Activated T-helper 9 cell treated with anti-CD3 and anti-CD28 coated beads, Interleukin-2, amount 50 U/mL, for 16 hours (primary cell): ENCODE data around the gene TAGLN.

Experiments used
- DNase-seq: peaks from one replicate; pipeline ENCODE4 v3.0.0-alpha.2; 2020; ENCODE audit warnings: low read depth

The TAGLN gene

GRCh38 chr11:117199053-117199915 lies at the start of gene TAGLN:
TAGLN (plus strand) TSS chr11:117199370; CDS start chr11:117203014, 3,644 bp downstream.
- no peak for DNase-seq

GRCh38 chr11:117152066-117152465 lies 47.1 kb upstream of the TAGLN start:
- DNase-seq: no peak

GRCh38 chr11:117154468-117154867 lies 44.7 kb upstream of the TAGLN start:
- no peak for DNase-seq

GRCh38 chr11:117157507-117157906 lies 41.7 kb upstream of the TAGLN start:
- DNase-seq: no peak

- DNase-seq: no peak
These were observed 39.3 kb upstream of the TAGLN start for GRCh38 chr11:117159892-117160291.

GRCh38 chr11:117160826-117161225 lies 38.3 kb upstream of the TAGLN start:
- DNase-seq: no peak

- no peak for DNase-seq
These were observed 32.7 kb upstream of the TAGLN start for GRCh38 chr11:117166491-117166890.

- DNase-seq: no peak
These were observed 29.4 kb upstream of the TAGLN start for GRCh38 chr11:117169736-117170135.

- DNase-seq: no peak
These were observed 29.0 kb upstream of the TAGLN start for GRCh38 chr11:117170210-117170609.

- DNase-seq: no peak
These were observed 28.2 kb upstream of the TAGLN start for GRCh38 chr11:117171007-117171403.

GRCh38 chr11:117171404-117172061 lies 27.6 kb upstream of the TAGLN start:
- no peak for DNase-seq

- no peak for DNase-seq
These were observed 26.3 kb upstream of the TAGLN start for GRCh38 chr11:117172724-117173421.

GRCh38 chr11:117175104-117175503 lies 24.1 kb upstream of the TAGLN start:
- no peak for DNase-seq

- no peak for DNase-seq
These were observed 23.4 kb upstream of the TAGLN start for GRCh38 chr11:117175781-117176180.

- no peak for DNase-seq
These were observed 23.0 kb upstream of the TAGLN start for GRCh38 chr11:117176186-117176585.

GRCh38 chr11:117177534-117178209 lies 21.5 kb upstream of the TAGLN start:
- no peak for DNase-seq

GRCh38 chr11:117178210-117179034 lies 20.7 kb upstream of the TAGLN start, which contains the start of gene SIDT2:
SIDT2 (plus strand) TSS chr11:117178743; CDS start chr11:117179264, 521 bp downstream.
- peak; percentile 78 for DNase-seq

GRCh38 chr11:117179048-117179999 lies 19.8 kb upstream of the TAGLN start:
- DNase-seq: no peak

GRCh38 chr11:117180020-117180419 lies 19.1 kb upstream of the TAGLN start:
- no peak for DNase-seq
